Adipose tissue (tissue), 3 donors: ENCODE data around the gene SPATA31E1. TPM values are rescaled to one million over a fixed set of nuclear protein-coding genes. Genes with fewer than 3 reads are reported as not detected.

Source experiments
- H3K27ac ChIP-seq: one replicate; pipeline ENCODE4 v1.5.1; 2013; ENCODE audit warnings: low read depth, low read length
- WGBS, 3 donors: extraction: QIAGEN DNeasy Blood & Tissue Kit; methylation state at CpG; one replicate each; pipeline ENCODE4 v1.1.7; 2013; 5-methylcytosine and 5-hydroxymethylcytosine counted together
- polyA plus RNA-seq, 3 donors: library from polyadenylated mRNA; stranded (reverse); fragments of 200-250 nt; gene quantifications; one replicate each; pipeline ENCODE4 v1.2.3, GENCODE V29; 2013
- donor health status: healthy with polysubstance abuse.
- donor health status: Bipolar disorder and iron deficiency.
- donor health status: healthy.

Gene SPATA31E1
- polyA plus RNA-seq, 3 donors: not detected

GRCh38 chr9:87880116-87880515, 2.6 kb upstream of the SPATA31E1 start:
- WGBS, 3 donors: 55 to 71% (median 63%) methylated on average over 8 of the region's 8 CpGs
- H3K27ac ChIP-seq: no peak overlapping the region

DNA sequence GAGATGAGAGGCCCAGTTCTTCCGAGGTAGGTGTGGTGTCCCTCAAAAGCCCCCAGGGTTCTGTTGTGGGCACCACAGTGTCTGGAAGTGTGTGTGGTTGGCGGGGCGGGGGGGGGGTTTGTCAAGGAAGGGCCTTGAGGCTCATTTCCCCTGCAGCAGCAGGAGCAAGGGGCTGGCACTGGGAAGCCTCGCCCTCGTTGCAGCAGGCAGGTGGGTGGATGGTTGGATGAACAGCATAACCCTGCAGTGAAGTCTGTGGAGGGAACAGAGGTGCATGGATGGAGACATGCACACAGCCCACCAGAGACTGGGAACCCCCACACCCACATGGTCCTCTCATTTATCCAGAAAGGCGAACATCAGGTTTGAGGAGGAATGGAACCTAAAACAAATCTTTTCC, 2.0 kb upstream of the SPATA31E1 start:
- 66 to 81% (median 79%) methylated on average over 6 of the region's 6 CpGs for WGBS, 3 donors
- H3K27ac ChIP-seq: no peak overlapping the region

GRCh38 chr9:87883274-87883673, 597 bp downstream of the SPATA31E1 start:
- H3K27ac ChIP-seq: no peak overlapping the region
- 86 to 92% (median 86%) methylated on average over 6 of the region's 6 CpGs for WGBS, 3 donors

GRCh38 chr9:87883990-87884389, 1.3 kb downstream of the SPATA31E1 start:
- no peak overlapping the region for H3K27ac ChIP-seq
- 72 to 79% (median 77%) methylated on average over 8 of the region's 8 CpGs for WGBS, 3 donors

DNA sequence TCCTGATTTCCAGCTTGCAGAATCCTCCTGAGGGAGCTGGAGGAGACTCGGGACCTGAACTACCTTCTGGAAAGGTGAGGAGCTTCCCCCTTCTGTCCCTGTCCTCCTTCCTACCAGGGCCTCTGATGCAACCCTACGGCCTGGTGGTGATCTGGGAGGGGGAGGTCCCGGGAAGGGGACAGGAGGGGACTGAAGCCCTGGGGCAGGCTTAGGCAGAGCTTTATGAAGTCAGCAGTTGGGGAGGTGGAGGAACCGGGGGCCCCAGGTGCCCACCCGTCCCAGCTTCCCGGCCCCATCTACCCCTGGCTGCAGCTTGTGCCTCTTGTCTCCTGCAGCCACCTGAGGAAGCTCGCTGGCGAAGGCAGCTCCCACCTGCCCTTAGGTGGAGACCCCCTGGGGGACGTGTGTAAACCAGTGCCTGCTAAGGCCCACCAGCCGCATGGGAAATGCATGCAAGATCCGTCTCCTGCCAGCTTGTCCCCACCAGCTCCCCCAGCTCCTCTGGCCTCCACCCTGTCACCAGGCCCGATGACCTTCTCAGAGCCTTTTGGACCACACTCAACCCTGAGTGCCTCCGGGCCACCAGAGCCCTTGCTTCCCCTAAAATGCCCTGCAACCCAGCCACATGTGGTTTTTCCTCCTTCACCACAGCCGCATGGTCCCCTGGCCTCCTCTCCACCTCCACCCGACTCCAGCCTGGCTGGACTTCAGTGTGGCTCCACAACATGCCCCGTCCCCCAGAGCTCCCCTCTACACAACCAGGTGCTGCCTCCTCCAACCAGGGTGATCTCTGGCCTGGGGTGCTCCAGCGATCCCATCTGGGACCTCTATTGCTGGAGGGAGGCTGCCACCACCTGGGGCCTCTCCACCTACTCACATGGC, 2.1 kb downstream of the SPATA31E1 start:
- WGBS, 3 donors: 89 to 92% (median 91%) methylated on average over 17 of the region's 17 CpGs

GRCh38 chr9:87885484-87886189, 3.0 kb downstream of the SPATA31E1 start:
- WGBS, 3 donors: 87 to 92% (median 89%) methylated on average over 13 of the region's 13 CpGs
- H3K27ac ChIP-seq: no peak overlapping the region

More for the DNA sequence above, 2.1 kb downstream of the SPATA31E1 start:
- H3K27ac ChIP-seq: no peak overlapping the region

- no peak overlapping the region for H3K27ac ChIP-seq
- 76 to 77% (median 77%) methylated on average over 11 of the region's 11 CpGs for WGBS, 3 donors
Observed at GRCh38 chr9:87886210-87886932, 3.7 kb downstream of the SPATA31E1 start.

DNA sequence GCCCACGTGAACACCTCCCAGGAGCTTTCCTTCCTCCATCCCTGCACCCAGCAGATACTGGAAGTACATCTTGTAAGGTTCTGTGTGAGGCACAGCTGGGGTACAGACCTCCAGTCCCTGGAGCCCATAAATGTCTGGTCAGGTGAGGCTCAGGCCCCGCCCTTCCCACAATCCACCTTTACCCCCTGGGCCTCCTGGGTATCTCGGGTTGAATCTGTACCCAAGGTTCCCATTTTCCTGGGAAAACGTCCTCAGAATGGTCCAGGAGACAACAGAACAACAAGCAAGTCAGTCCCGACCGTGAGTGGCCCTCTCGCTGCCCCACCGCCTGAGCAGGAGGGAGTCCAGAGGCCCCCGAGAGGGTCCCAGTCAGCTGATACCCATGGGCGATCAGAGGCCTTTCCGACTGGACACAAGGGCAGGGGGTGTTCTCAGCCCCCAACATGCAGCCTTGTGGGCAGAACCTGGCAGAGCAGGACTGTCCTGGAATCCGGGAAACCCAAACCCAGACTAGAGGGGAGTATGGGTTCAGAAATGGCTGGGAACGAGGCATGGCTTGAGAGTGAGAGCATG, 4.3 kb downstream of the SPATA31E1 start:
- WGBS, 3 donors: 78 to 86% (median 78%) methylated on average over 13 of the region's 13 CpGs

GRCh38 chr9:87887661-87888480, 5.2 kb downstream of the SPATA31E1 start:
- 88 to 92% (median 90%) methylated on average over 13 of the region's 13 CpGs for WGBS, 3 donors
- no peak overlapping the region for H3K27ac ChIP-seq

More for the DNA sequence above, 4.3 kb downstream of the SPATA31E1 start:
- no peak overlapping the region for H3K27ac ChIP-seq

DNA sequence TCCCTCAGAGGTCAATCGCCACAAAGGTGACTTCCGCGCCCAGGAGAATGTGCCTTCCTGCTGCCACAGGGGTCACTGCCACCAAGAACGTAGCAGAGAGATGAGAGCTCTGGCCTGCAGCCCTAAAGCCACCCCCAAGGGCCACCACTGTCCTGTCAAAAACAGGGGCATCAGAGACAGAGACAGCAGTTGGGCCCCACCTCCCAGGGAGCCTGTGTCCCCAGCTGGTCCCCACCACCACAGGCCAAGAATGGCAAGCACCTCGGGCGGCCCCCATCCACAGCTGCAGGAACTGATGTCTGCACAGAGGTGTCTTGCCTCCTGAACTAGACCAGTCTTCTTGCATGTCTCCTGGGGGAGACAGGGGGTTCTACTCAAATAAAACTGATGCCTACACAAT, 5.8 kb downstream of the SPATA31E1 start:
- 71 to 81% (median 73%) methylated on average over 6 of the region's 6 CpGs for WGBS, 3 donors
- H3K27ac ChIP-seq: no peak overlapping the region

GRCh38 chr9:87889065-87889881, 6.6 kb downstream of the SPATA31E1 start:
- no peak overlapping the region for H3K27ac ChIP-seq
- 91 to 92% (median 92%) methylated on average over 12 of the region's 12 CpGs for WGBS, 3 donors

- 91 to 98% (median 92%) methylated on average over 4 of the region's 4 CpGs for WGBS, 3 donors
- H3K27ac ChIP-seq: no peak overlapping the region
Observed at GRCh38 chr9:87889882-87890252, 7.2 kb downstream of the SPATA31E1 start.

DNA sequence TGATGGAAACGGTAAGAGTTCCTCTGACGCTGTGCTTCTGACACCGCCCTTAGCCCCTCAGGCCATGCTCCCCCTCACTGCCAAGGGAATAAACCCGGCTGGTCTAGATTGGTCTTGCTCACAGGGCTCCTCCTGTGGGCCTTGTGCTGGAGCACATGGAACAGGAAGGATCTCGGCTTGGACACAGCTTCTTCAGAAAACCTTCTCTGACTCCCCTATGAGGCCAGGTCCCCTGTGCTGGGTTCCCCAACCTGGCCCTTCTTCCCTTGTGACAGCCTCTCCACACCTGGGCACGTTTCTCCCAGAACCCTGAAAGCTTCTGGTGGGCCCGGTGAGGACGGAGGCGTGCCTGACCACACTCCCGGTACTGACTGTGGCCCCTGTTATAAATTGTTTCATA, 8.2 kb downstream of the SPATA31E1 start:
- no peak overlapping the region for H3K27ac ChIP-seq
- WGBS, 3 donors: 84% methylated on average over 10 of the region's 10 CpGs

DNA sequence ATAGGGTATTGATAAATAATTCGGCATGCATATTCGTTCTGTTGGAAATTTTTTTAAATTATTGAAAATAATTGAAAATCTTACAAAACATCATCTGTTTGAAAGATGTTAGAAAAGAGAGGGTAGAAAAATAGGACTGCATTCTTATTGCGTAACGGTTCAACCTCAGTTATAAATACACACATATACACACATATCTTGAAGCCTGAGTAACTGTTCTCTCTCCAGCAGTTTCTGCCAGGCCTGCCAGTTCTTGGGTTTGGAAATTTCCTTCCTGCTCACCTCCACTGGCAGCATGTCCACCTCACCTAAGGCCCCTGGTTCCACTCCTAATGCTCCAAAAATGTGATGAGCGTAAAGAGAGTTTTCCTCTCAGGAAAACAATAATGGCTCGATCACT, 9.1 kb downstream of the SPATA31E1 start:
- H3K27ac ChIP-seq: no peak overlapping the region
- WGBS, 3 donors: 94 to 96% (median 95%) methylated on average over 6 of the region's 6 CpGs

DNA sequence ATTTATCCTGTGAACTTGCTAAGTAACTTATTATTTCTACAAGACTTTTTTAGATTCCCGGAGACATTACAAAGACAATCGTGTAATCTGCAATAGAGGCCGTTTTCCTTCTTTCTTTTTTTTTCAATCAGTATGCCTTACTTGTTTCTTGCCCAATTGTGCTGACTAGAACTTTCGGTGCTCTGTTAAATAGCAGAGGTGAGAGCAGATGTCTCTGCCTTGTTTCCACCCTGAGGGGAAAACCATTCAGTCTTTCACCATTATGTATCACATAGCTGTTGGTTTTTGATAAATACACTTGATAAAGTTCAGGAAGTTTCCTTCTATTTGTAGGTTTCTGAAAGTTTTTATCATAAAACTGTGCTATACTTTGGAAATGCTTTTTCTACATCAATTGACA, 10.3 kb downstream of the SPATA31E1 start:
- WGBS, 3 donors: 80 to 89% (median 87%) methylated on average over 4 of the region's 4 CpGs
- no peak overlapping the region for H3K27ac ChIP-seq

- 73 to 81% (median 75%) methylated on average over 4 of the region's 4 CpGs for WGBS, 3 donors
- H3K27ac ChIP-seq: no peak overlapping the region
Observed at GRCh38 chr9:87894998-87895625, 12.4 kb downstream of the SPATA31E1 start.

DNA sequence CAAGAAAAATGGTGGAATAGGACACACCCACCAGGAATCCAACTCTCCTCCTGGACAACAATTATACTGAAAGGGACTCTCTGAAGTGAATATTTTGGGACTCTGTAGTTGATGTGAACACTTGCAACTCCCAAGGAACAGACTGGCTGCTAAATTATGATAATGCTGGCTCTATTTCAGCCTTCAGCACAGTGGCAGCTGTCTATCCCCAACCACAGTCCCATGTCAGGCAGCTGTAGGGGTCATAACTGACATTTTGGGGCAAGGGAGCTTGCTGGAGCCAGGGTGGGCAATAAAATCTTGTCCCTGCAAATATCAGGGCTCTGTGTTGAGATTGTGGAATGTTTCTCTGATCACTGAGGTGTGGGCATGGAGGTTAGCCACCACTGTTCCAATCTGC, 14.2 kb downstream of the SPATA31E1 start:
- H3K27ac ChIP-seq: no peak overlapping the region
